Vagina (tissue), 2 donors: ENCODE measurements around the gene ARPP19. TPM values are rescaled to one million over a fixed set of nuclear protein-coding genes. Genes with fewer than 3 reads are reported as not detected.

Experiments
- DNase-seq, 2 donors: peaks; one replicate each; pipeline ENCODE4 v3.0.0-alpha.2; 2017; ENCODE audit errors: extremely low spot score in 2 of 2
- H3K27ac ChIP-seq: fragments of 200-600 bp; sonication (generic); one replicate; pipeline ENCODE4 v1.5.1; 2019
- H3K27me3 ChIP-seq: fragments of 200-600 bp; sonication (generic); one replicate; pipeline ENCODE4 v1.5.1; 2019
- H3K36me3 ChIP-seq, 2 donors: fragments of 200-600 bp; sonication (generic); one replicate each; pipeline ENCODE4 v1.5.1; 2017 to 2019
- H3K4me1 ChIP-seq: fragments of 200-600 bp; sonication (generic); one replicate; pipeline ENCODE4 v1.5.1; 2019
- H3K4me3 ChIP-seq, 2 donors: fragments of 200-600 bp; sonication (generic); 1 replicate in 1 of 2; 2 replicates in 1 of 2; pipeline ENCODE4 v1.5.1; 2016 to 2019
- H3K9me3 ChIP-seq: fragments of 200-600 bp; sonication (generic); one replicate; pipeline ENCODE4 v1.5.1; 2019
- CTCF ChIP-seq, 3 experiments: fragments of 450-650 bp in 2 of 3; fragments of 200-600 bp in 1 of 3; sonication (generic) in 1 of 3; IDR thresholded peaks; one replicate each; pipeline ENCODE4 v1.5.1; 2017 to 2019; ENCODE audit warnings: antibody characterized with exemption in 3 of 3, mild to moderate bottlenecking in 2 of 3, moderate library complexity in 2 of 3
- POLR2A ChIP-seq, 2 donors: fragments of 450-650 bp; IDR thresholded peaks; one replicate each; pipeline ENCODE4 v1.6.1; 2017; ENCODE audit warnings: antibody characterized with exemption in 2 of 2, mild to moderate bottlenecking in 2 of 2, moderate library complexity in 2 of 2
- POLR2AphosphoS5 ChIP-seq, 2 donors: sonication (generic); formaldehyde crosslinking; IDR thresholded peaks; one replicate each; pipeline ENCODE4 v1.9.0; 2017; ENCODE audit warnings: antibody characterized with exemption in 2 of 2, mild to moderate bottlenecking in 2 of 2, low read depth in 1 of 2; ENCODE audit not compliant: insufficient read depth in 1 of 2
- intact Hi-C: fragments of 100-400 bp; cut with DNase I; formaldehyde crosslinking; loops from one replicate; pipeline ENCODE4 v1.15.1; 2023
- total RNA-seq: library from RNA; depleted of rRNA; stranded (reverse); fragments of >200 nt; gene quantifications from one replicate; pipeline ENCODE4 v1.2.3, GENCODE V29; 2016

Gene ARPP19
- total RNA-seq, 1 donor from 2014 or later, result 62.9 TPM

- H3K4me1 ChIP-seq, result peaks cover 30% of the 10 kb centered on the region
- intact Hi-C loops, result no loop called here
- no peaks in the 10 kb centered on the region for H3K27me3 ChIP-seq
- no peak overlapping the region for H3K27ac ChIP-seq
- H3K4me3 ChIP-seq, result no peak overlapping the region
- H3K9me3 ChIP-seq, result no peaks in the 10 kb centered on the region
- no peak for TF ChIP-seq POLR2AphosphoS5 (IDR thresholded peaks at IDR 0.05; ENCODE audit: insufficient read depth in 1 of 2, low read depth in 1 of 2)
- TF ChIP-seq POLR2A (IDR thresholded peaks at IDR 0.05), result no peak
- TF ChIP-seq CTCF (IDR thresholded peaks at IDR 0.05), result no peak
- DNase-seq, result no peak
- no peaks in the 10 kb centered on the region for H3K36me3 ChIP-seq
Measured at GRCh38 chr15:52524223-52525136, 44.4 kb downstream of the ARPP19 start.

GRCh38 chr15:52523647-52524046 is 45.2 kb downstream of the ARPP19 start:
- DNase-seq, result no peak
- H3K4me3 ChIP-seq, result no peak overlapping the region
- intact Hi-C loops, result no loop called here
- no peaks in the 10 kb centered on the region for H3K27me3 ChIP-seq
- H3K4me1 ChIP-seq, result peaks cover 28% of the 10 kb centered on the region
- TF ChIP-seq POLR2AphosphoS5 (IDR thresholded peaks at IDR 0.05; ENCODE audit: insufficient read depth in 1 of 2, low read depth in 1 of 2) (no peak), CTCF (IDR thresholded peaks at IDR 0.05) (no peak), POLR2A (IDR thresholded peaks at IDR 0.05) (no peak)
- H3K9me3 ChIP-seq, result no peaks in the 10 kb centered on the region
- peak overlapping the region; percentile 31 for H3K27ac ChIP-seq
- no peaks in the 10 kb centered on the region for H3K36me3 ChIP-seq

- TF ChIP-seq POLR2AphosphoS5 (IDR thresholded peaks at IDR 0.05; ENCODE audit: insufficient read depth in 1 of 2, low read depth in 1 of 2) (peak in 1 of 2 donors; percentile 13), CTCF (IDR thresholded peaks at IDR 0.05) (no peak)
- H3K27ac ChIP-seq, result peak overlapping the region; percentile 31
- no peaks in the 10 kb centered on the region for H3K27me3 ChIP-seq
- peaks cover 28% of the 10 kb centered on the region for H3K4me1 ChIP-seq
- intact Hi-C loops, result no loop called here
- no peak overlapping the region for H3K4me3 ChIP-seq
- H3K9me3 ChIP-seq, result no peaks in the 10 kb centered on the region
- no peak for DNase-seq
- H3K36me3 ChIP-seq, result no peaks in the 10 kb centered on the region
Measured at GRCh38 chr15:52523192-52523591, 45.6 kb downstream of the ARPP19 start.

- intact Hi-C loops, result no loop called here
- H3K9me3 ChIP-seq, result no peaks in the 10 kb centered on the region
Measured at GRCh38 chr15:52521682-52522081, 47.1 kb downstream of the ARPP19 start.

More at GRCh38 chr15:52521682-52522081, 47.1 kb downstream of the ARPP19 start:
- no peak for TF ChIP-seq POLR2A (IDR thresholded peaks at IDR 0.05)
- no peak for TF ChIP-seq POLR2AphosphoS5 (IDR thresholded peaks at IDR 0.05; ENCODE audit: insufficient read depth in 1 of 2, low read depth in 1 of 2)
- no peak for TF ChIP-seq CTCF (IDR thresholded peaks at IDR 0.05)
- Histone ChIP-seq H3K36me3 (no peaks in the 10 kb centered on the region), H3K4me3 (no peak overlapping the region), H3K27ac (no peak overlapping the region), H3K4me1 (peaks cover 28% of the 10 kb centered on the region), H3K27me3 (no peaks in the 10 kb centered on the region)
- no peak for DNase-seq
